GM19395 (cell line): ENCODE measurements around the gene YARS1.

Experiments
- ATAC-seq: cut with Tn5 transposase; IDR thresholded peaks from one replicate; pipeline ENCODE4 v1.9.1; 2021; ENCODE audit warnings: mild to moderate bottlenecking, moderate library complexity; ENCODE audit not compliant: unreplicated experiment

YARS1 gene

DNA sequence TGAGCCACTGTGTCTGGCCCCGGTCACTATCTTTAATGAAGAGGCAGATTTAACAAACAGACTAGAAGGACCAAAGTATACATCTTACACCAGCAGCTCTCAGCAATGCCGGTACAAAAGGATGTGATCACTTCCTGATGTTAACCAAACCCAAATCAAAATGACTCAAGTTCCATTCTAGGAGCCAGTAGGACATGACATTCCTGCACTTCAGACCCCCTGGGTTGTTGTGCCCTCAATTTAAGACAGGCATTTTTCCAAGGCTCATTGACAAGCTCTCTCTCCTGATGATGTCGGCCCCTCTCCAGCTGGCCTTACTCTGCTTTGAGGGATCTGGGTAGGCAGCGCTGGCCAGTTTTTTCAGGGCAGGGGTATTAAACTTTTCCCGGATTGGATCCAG lies 35.1 kb downstream of the YARS1 start:
- ATAC-seq: no peak

DNA sequence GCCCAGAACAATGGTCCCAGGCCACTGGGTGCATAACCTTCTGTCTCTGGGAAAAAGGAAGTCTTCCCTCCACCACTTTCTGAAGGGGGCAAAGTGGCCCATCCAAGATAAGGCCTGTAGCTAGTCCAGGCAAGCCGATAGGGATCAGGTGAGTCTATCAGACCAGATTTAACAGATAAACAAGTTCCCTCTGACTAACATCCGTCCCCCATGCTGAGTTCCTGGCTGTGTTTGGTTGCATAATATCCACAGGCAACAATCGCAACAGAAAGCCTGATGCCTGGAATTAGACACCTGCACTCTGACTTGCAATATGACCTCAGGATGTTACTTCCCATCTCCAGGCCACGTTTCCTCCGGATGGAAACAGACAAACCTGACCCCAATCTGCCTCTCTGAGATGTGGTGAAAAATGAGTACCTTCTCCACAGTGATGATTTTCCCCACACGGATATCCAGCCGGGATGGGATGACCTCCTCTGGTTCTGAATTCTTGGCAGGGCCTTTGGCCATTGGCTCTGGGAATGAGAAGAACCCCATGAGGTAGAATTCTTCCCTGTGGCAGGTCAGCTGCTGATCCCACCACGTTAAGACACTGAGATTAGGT lies 36.4 kb downstream of the YARS1 start:
- no peak for ATAC-seq

DNA sequence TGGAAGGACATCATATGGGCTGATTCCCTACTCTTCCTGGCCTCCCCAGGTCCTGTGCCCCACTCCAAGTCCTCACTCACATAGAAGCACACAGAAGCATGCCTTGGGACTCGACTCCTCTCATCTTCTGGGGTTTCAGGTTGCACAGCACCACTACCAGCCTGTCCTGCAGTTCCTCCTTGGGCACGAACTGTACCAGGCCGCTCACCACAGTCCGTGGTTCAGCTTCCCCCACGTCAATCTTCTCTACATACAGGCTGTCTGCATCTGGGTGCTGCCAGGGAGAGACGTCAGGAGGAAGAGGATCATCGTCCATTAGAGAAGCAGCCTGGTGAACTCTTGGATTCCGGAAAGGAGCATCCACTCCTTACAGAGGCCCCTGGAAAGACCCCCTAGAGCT lies 37.2 kb downstream of the YARS1 start:
- ATAC-seq: no peak

DNA sequence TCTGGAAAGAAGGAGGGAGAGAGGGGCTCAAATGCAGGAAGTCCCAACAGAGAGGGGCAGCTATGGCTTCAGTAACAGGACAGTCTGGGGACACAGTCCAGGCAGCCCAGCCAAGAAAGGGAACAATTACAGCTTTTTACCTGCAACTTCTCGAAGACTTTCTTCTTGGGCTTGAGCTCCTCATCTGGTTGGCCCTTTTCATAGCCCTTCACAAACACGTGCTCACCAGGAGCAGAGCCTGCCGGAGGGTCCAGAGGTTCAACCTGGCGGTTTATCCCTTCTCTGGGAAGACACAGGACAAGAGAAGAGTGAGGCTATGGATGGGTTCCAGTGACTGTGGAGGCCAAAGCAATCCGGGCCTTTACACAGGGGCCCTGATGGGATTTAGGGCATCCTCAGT lies 37.9 kb downstream of the YARS1 start:
- ATAC-seq: no peak

DNA sequence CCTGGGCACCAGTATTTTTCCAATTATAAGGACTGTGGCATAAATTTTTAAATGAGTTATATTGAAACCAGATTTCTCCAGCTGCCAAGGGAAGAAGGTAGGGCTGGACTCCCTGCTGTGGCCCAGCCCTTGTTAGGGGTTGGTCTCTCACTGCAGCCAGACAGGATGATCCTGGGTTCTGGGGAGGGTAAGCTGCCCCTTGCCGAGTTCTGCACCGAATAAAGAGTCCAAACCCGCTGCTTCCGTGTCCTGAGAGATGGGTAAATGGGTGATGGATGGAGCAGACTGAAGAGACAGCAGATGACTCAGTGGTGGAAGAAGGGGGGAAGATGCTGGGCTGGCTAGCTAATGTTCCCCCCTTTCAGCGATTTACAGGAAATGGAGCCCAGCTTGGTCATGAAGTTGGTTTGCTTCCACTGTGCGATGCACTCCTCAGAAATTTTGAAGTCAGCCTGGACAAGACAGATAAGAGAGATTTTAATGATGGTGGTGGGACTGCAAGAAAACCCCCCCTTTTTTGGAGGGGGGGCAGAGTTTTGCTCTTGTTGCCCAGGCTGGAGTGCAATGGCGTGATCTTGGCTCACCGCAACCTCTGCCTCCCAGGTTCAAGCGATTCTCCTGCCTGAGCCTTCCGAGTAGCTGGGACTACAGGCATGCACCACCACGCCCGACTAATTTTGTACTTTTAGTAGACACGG lies 41.4 kb downstream of the YARS1 start:
- ATAC-seq: no peak

DNA sequence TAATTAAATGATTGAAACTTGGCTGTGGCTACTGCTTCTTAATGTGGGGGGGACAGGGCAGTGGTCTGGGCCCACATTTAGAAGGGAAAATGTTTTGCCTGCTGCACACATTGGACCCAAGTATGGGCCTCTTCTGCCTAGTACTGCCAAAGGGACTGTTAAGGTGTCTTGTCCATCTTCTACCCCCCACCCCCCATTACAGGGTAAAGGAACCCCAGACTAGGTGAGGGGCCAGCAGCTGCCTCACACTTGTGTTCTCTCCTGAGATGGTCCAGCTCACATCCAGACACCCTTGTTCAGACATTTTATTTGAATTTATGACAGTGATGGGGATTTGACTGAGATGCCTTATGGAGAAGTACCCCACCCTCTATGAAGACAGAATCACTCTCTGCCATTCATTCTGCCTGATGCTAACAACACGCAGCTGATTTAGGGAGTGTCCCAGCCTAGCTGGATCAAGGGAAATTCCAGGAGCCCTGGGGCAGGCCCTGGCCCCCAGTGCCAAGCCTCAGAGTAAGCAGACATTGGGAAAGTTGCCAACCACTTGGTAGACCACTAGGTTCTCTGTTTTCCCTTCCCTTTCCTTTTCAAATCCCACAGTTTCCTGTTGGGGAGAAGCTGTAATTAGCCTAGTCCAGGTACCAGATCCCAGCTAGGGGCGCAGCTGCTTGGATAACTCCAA lies 42.1 kb downstream of the YARS1 start:
- no peak for ATAC-seq

DNA sequence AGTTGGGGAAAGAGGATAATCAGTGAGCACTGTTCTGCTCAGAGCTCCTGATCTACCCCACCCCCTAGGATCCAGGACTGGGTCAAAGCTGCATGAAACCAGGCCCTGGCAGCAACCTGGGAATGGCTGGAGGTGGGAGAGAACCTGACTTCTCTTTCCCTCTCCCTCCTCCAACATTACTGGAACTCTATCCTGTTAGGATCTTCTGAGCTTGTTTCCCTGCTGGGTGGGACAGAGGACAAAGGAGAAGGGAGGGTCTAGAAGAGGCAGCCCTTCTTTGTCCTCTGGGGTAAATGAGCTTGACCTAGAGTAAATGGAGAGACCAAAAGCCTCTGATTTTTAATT lies 42.7 kb downstream of the YARS1 start:
- no peak for ATAC-seq

DNA sequence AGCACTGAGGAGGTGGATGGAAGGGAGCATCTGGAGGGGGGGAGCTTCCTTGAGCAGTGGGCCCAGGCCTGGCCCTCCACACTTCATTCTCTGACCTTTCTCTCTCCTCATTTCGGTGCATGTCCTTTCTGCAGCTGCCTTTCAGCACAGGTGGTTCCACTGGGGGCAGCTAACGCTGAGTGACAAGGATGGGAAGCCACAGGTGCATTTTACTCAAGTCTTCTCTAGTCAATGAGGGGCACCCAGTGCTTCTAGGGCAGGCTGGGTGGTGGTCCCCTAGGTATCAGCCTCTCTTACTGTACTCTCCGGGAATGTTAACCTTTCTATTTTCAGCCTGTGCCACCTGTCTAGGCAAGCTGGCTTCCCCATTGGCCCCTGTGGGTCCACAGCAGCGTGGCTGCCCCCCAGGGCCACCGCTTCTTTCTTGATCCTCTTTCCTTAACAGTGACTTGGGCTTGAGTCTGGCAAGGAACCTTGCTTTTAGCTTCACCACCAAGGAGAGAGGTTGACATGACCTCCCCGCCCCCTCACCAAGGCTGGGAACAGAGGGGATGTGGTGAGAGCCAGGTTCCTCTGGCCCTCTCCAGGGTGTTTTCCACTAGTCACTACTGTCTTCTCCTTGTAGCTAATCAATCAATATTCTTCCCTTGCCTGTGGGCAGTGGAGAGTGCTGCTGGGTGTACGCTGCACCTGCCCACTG lies 43.2 kb downstream of the YARS1 start:
- no peak for ATAC-seq

DNA sequence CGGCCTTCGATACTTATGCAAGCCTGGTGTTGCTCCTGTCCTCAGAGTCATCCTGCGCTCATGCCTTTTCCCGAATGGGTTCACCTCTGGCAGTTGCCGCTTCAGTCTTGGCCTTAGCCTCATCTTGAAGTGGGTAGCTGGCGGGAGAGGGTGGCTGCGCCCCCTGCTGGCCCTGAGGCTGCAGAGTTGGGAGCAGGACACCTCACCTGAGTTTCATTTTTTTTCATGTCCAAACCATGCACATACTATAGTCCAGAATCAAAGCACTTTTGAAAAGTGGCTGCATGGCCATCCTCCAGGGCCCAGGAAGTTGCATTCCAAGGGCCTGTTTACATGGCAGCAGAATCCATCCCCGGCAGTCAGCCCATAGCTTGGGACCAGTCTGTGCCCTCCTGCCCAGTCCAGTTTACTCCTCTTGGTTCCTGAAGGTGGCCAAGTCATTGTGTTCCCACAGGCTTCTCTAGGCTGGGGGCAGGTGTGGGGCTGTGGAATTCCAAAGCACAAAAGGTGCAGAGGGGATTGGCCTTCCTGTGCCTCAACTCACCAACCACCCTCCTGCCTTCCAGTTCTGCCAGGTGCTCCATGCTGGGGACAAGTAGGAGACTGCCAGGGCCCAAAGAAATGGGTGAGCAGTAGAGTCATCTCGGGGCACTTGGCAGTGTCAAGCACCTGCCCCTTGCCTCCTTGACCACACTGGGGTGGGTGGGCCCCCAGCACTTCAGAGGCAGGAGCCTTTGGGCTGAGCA lies 44.0 kb downstream of the YARS1 start:
- ATAC-seq: no peak

DNA sequence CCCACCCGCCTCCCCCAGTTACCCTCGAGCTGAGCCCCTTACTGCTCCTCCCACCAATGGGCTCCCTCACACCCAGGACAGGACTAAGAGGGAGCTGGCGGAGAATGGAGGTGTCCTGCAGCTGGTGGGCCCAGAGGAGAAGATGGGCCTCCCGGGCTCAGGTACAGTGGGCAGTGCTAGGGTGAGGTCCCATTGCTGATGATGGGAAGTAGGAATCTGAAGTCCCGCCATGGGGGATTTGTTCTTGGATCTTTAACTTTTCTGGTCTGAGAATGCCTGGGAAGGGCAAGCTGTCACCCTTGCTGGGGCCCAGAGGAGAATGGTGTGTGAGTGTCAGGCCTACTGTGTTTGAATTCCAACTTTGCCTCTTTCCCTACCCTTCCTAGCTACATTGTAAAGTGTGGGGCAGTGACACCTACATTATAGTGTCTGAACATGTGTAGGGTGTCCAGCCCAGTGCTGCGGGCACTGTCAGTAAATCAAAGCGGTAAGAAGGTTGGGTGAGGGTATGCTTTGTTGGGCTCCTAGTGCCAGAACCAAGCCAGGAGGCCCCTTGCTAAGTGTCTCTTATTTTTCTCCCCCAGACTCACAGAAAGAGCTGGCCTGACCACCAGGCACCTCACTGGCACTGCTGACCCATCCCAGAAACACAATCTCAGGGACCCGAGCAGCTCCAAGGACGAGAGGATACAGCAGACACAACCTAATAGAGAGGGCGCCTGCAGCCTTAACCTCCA lies 44.7 kb downstream of the YARS1 start:
- ATAC-seq: no peak

DNA sequence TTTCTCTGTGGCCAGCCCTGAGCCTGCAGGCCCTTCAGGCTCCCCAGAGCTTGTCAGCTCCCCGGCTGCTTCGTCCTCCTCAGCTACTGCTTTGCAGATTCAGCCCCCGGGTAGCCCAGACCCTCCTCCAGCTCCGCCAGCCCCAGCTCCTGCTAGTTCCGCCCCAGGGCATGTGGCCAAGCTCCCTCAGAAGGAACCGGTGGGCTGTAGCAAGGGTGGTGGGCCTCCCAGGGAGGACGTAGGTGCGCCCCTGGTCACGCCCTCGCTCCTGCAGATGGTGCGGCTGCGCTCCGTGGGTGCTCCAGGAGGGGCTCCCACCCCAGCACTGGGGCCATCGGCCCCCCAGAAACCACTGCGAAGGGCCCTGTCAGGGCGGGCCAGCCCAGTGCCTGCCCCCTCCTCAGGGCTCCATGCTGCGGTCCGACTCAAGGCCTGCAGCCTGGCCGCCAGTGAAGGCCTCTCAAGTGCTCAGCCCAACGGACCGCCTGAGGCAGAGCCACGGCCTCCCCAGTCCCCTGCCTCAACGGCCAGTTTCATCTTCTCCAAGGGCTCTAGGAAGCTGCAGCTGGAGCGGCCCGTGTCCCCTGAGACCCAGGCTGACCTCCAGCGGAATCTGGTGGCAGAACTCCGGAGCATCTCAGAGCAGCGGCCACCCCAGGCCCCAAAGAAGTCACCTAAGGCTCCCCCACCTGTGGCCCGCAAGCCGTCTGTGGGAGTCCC lies 45.4 kb downstream of the YARS1 start:
- ATAC-seq: no peak

DNA sequence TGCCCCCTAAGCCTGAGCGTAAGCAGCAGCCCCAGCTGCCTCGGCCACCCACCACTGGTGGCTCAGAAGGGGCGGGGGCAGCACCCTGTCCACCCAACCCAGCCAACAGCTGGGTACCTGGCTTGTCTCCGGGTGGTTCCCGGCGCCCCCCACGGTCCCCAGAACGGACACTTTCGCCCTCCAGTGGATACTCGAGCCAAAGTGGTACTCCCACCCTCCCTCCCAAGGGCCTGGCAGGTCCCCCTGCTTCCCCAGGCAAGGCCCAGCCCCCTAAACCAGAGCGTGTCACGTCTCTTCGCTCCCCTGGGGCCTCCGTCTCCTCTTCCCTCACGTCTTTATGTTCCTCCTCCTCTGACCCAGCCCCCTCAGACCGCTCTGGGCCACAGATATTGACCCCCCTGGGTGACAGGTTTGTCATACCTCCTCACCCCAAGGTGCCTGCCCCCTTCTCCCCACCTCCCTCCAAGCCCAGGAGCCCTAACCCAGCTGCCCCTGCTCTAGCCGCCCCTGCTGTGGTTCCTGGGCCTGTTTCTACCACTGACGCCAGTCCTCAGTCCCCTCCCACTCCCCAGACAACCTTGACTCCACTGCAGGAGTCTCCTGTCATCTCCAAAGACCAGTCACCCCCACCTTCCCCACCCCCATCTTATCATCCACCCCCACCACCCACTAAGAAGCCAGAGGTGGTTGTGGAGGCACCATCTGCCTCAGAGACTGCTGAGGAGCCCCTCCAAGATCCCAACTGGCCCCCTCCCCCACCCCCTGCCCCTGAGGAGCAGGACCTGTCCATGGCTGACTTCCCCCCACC lies 46.2 kb downstream of the YARS1 start:
- ATAC-seq: no peak

DNA sequence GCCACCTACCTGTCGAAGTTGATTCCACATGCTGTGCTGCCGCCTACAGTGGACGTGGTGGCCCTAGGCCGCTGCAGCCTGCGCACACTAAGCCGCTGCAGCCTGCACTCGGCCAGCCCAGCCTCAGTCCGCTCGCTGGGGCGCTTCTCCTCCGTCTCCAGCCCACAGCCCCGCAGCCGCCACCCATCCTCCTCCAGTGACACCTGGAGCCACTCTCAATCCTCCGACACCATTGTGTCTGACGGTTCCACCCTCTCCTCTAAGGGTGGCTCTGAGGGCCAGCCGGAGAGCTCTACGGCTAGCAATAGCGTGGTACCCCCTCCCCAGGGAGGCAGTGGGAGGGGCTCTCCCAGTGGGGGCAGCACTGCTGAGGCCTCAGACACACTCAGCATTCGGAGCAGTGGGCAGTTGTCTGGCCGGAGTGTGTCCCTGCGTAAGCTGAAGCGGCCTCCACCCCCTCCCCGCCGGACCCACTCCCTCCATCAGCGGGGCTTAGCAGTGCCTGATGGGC lies 46.9 kb downstream of the YARS1 start:
- no peak for ATAC-seq

DNA sequence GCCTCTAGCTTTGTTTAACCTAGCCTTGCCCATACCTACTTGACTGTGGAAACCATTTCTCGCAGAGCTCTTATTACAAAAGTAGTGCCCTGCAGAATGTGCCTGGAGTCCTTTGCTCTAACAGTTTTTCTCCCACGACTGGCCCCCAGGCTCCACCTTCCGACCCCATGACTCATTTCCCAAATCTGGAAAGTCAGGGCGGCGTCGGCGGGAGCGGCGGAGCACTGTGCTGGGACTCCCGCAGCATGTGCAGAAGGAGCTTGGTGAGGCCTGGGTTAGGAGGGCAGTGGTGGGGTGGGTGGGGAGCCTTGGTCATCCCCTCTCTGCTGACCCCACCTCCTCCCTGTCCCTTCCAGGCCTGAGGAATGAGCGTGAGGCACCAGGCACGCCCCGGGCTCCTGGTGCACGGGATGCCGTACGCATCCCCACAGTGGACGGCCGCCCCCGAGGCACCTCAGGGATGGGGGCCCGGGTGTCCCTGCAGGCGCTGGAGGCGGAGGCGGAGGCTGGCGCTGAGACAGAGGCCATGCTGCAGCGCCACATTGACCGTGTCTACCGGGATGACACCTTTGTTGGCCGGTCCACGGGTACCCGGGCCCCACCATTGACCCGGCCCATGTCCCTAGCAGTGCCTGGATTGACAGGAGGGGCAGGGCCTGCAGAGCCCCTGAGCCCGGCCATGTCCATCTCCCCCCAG lies 47.5 kb downstream of the YARS1 start:
- ATAC-seq: no peak

DNA sequence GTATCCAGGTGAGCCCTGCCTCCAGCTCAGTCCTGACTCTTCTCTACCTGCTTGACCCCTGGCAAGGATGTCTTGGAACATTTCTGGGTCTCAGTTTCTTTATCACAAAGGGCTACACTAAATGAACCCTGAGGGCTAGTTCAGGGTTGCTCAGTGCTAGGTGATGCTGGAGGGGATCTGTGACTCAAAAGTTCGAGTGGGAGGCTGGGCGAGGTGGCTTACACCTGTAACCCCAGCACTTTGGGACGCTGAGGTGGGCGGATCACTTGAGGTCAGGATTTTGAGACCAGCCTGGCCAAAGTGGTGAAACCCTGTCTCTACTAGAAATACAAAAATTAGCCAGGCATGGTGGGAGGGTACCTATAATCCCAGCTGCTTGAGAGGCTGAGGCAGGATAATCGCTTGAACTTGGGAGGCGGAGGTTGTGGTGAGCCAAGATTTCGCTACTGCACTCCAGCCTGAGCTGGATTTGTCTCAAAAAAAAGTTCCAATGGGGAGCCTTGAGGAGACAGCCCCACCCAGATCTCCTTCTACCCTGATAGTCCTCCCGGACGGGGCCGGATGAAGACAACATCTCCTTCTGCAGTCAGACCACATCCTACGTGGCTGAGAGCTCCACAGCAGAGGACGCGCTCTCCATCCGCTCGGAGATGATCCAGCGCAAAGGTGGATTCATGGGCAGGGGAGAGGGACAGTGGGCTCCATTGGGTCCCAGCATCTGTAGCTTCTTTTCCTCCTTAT lies 48.9 kb downstream of the YARS1 start:
- ATAC-seq: no peak

DNA sequence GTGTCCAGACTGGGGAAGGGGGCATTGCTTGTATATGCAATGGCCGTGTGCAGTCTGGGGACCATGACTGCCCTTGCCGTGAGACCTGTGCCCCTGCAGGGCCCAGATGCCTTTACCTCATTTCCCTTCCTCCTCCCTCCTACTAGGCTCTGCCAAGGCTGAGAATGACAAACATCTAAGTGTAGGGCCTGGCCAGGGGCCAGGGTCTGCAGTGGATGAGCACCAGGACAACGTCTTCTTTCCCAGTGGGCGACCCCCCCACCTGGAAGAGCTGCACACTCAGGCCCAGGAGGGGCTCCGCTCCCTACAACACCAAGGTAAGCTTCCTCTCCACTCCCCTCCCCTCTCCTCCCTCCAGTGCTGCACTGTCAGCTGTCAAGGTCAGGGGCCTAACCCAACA lies 49.5 kb downstream of the YARS1 start:
- ATAC-seq: no peak

DNA sequence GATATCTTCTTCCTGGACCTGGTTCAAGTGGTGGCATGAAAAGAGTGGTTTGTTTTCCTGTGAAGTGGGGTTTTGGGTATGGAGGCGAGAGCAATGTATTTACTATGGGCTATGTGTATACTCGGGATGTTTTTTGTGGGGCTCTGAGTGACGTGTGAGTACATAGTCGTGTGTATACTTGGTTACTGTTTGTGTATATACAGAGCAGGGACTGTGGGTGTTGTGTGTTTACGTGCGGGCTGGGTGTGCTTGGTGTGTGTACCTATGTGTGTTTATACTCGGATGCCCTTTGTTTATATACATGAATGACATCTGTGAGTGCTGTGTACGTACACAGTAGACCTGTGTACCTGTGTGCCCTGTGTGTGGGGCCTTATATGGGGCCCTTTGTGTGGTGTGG lies 50.0 kb downstream of the YARS1 start:
- ATAC-seq: no peak
